GM18861 (cell line): ENCODE measurements around the gene ESYT3.

Experiments
- ATAC-seq: cut with Tn5 transposase; IDR thresholded peaks from one replicate; pipeline ENCODE4 v1.9.1; 2021; ENCODE audit not compliant: unreplicated experiment

Gene ESYT3

DNA sequence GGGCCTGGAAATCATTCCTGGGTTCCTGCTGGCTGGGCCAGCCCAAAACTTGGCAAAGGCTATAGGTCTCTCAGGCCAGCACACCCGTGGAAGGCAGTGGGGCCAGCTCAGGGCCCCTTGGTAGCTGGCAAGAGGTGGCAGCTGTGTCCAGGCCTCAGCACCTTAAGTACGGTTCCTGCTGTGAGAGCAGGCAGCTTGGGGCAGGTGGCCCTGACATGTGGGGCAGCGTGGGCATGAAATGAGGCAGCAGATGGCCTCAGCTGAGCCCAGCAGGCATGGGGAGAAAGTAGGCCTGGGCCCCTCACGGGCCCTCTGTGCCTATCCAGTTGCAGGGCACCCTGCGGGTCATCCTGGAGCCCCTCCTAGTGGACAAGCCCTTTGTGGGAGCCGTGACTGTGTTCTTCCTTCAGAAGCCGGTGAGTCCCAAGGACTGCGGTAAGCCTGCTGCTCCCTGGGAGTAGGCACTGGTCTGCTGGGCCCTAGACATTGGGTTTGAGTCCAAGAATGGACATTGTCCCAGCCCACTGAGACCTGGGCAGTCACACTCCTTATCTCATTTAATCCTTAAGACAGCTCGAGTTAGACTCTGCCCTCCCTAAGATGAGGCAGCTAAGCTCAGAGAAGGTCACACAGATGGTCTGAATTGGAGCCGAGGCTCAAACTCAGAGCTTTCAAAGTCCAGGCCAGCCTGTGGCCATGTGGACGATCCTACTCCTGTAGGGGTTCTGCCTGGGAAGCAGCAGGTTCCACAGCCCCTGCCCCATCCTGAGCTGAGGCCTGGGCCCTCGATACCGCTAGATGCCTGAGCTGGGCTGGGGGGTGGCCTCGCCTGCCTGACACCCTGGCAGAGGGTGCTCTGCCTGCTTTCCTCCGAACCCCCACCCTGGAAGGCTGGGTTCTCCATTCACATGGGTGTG is 25.5 kb downstream of the ESYT3 start:
- no peak for ATAC-seq

DNA sequence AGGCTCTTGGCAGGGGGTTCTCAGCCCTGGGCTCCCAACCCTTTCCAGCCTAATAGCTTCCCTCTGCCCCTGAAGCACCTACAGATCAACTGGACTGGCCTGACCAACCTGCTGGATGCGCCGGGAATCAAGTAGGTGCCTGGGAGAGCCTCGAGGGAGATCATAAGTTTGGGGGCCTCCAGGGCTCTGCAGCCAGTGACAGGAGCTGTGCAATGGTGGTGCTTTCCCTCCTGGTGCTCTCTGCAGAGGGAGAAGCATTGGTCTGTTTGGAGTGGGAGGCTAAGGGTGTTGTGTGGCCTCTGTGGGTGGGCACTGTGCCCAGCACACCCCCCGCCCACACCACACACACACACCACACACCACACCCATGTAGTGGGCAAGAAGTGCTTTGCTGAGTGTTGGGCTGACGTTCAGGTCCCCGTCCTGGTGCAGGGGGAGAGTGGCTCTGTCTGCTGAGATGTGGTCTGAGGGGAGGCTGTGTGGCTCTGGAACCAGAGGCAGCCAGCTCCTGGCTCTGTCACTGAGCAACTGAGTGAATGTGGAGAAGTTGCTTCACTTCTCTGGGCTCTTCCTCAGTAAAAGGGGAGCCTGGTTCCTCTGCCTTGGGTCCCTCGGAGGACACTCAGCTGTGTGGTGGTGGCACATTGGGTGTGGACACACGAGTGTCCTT is 26.3 kb downstream of the ESYT3 start:
- ATAC-seq = no peak

DNA sequence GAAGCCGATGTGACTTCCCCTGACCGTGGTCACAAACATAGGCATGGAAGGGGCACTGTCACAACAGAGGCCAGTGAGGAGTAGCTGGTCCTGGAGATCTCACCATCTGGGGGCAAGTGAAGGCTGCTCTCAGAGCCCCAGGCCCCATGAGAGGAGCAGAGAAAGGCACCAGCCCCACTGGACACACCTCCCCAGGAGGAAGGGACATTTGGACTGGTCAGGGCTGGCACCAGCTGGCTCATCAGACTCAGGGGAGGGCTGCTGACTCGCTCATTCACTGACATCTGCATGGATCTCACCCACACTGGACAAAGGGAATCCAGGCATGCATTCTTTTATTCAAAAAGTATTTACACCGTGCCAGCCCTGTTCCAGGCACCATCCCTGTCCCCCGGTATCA is 26.8 kb downstream of the ESYT3 start:
- ATAC-seq = no peak

DNA sequence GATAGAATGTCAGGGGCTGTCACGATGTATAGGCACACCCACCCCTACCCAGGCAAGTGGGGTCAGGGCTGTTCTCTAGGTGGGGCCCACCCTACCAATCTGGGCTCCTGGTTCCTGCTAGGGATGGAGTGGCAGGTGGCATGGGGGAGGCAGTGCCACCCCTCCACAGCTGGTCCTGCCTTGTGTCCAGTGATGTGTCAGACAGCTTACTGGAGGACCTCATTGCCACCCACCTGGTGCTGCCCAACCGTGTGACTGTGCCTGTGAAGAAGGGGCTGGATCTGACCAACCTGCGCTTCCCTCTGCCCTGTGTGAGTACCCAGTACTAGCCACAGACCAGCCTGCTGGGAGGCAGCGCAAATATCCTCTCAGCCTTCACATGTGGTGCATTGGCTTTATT is 27.5 kb downstream of the ESYT3 start:
- ATAC-seq = no peak

DNA sequence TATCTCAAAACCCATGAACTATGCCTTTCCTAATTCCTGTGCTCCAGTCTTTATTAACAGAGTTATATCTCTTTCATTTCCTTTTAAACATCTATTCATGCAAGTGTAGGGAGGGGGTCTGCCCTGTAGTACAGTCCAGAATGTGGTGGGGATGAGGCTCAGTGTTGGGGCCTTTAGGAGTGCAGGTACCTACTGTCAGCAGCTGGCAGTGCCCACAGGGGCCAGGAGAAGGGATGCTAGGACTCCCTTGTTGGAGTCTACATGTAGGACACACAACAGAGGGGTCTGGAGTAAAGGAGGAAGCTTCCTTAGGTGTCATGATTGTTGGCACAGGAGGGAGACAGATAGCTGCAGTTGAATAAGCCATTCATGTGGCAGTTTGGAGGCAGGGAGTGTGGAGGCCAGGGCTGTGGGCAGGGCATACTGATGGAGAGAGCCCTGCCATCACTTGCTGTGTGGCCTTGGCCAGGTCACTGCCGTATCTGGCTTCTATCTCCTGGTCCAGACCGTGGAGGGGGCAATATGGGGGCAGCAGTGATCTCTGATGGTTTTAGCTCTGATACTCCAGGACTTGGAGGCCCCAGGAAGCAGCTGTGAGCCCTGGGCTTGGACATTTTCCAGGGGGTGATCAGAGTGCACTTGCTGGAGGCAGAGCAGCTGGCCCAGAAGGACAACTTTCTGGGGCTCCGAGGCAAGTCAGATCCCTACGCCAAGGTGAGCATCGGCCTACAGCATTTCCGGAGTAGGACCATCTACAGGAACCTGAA is 29.5 kb downstream of the ESYT3 start:
- no peak for ATAC-seq

DNA sequence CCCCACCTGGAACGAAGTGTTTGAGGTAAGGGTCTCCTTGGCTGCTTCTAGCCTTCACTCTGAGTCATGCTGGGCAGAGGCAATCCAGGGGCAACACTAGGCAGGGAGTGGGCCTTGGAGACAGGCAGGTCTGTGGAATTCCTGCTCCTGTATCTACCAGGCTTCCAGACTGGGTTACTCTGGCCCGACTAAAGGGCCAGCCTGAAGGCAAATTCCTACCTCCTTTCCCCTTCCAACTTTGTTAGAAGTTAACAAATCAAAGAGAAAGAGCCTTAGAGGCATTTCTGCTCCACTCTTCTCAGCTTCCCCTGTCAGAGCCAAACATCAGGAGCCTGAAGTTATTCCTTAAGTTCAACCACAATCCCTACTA is 30.1 kb downstream of the ESYT3 start:
- no peak for ATAC-seq

DNA sequence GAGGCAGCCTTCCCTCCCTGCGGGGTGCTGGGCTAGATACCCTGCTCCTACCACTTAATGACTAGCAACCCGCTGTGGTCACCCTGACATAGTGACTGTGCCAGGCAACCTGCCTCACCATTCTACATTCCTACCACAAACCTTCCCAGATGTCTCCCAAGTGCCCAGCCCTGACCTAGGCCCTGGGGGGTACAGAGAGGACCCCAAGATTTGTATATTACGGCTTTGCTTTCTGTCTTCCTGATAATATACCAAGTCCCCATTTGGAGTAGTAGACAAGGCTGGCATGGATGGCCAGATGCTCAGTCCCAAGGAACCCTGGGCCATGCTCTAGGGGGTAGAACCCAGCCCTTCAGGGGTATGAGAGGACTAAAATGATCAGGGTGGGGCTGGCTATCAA is 31.0 kb downstream of the ESYT3 start:
- no peak for ATAC-seq

DNA sequence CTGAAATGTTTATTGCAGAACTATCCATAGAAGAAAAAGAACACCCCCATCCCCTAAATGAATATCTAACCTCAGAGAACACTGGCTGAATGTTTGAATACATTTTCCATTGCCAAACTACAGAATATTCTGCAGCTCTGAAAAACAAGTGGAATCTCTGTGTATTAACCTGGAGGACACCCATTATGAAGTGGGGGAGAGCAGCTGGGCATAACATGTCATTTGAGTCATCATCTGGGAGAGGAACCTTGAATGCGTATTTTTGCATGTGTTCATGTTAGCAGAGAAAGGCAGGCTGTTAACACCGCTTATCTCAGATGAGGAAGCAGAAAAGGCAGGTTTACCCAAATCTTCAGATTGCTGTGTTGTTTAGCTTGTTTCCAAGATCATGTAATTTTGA is 31.5 kb downstream of the ESYT3 start:
- no peak for ATAC-seq

DNA sequence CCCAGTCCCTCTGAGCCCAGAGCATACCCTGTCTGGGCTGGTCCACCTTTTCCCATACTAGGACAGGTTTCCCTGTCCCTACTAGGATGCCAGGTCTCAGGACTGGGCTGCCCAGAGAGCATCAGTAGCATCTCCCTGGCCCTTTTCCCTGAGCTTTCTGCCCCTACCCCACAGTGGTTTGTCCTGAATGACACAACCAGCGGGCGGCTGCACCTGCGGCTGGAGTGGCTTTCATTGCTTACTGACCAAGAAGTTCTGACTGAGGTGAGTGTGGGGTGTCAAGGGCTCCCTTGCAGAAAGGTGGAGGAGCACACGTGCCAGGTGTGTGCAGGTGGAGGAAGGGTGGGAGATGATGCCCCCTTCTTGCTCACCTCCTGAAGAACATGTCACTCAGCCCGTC is 33.5 kb downstream of the ESYT3 start:
- ATAC-seq = no peak

DNA sequence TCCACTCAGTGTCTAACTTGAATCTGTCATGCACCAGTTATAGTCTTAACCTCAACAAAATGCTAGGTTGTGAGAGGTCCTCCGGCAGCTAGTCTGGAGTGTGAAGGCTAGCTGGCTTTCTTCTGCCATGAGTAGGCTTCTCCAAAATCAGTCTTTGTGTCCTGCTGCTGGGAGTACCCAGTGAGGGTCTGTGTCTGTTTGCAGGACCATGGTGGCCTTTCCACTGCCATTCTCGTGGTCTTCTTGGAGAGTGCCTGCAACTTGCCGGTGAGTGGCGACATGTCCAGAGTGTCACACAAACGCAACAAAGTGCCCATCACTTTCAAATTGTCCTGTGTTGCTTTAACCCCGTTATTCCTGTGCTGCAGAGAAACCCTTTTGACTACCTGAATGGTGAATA is 34.0 kb downstream of the ESYT3 start:
- no peak for ATAC-seq

DNA sequence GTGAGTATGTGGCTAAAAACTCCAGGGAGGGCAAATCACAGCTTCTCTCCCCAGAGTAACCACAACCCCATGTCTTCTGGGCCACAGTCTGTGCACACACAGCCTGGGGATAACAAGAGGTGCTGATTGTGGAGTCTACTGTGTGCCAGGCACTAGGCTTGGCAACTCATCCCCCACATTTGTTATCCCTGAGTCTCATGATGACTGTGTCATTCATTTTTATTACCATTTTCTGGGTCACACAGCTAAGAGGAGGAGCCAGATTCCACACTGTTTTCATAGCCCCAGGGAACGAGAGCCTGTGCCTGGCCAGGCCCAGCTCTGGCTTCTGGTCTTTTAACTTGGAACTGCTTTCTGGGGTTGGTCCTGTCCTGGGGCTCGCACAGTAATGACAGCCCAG is 34.5 kb downstream of the ESYT3 start:
- ATAC-seq = no peak

DNA sequence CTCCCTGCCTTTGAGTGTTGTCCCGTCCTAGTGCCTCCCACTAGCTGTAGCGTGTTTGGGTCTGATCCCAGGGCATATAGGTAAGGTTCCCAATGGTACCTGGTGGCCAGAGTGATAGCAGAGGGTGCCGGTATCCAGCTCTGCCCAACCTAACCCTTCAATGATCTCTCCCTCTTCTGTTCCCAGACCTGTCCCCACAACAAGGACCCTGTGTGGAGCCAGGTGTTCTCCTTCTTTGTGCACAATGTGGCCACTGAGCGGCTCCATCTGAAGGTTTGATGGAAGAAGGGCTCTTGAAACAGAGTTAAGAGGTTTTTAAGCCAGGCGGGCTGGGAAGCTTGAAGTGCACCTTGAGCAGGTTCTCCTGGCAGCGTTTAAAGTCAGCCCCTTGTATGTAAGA is 35.5 kb downstream of the ESYT3 start:
- ATAC-seq = no peak

DNA sequence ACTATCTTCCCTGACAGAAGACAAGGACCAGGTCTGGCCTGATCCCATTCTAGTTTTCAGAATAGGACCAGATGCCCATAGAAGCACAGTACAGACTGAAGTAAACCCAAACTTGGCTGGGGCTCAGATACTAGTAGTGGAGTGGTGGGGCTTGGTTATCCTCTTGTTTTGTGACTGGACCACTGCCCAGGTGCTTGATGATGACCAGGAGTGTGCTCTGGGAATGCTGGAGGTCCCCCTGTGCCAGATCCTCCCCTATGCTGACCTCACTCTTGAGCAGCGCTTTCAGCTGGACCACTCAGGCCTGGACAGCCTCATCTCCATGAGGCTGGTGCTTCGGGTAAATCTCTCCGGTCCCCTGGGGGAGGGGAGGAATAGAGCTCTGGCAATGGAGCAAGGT is 36.3 kb downstream of the ESYT3 start:
- ATAC-seq = no peak

DNA sequence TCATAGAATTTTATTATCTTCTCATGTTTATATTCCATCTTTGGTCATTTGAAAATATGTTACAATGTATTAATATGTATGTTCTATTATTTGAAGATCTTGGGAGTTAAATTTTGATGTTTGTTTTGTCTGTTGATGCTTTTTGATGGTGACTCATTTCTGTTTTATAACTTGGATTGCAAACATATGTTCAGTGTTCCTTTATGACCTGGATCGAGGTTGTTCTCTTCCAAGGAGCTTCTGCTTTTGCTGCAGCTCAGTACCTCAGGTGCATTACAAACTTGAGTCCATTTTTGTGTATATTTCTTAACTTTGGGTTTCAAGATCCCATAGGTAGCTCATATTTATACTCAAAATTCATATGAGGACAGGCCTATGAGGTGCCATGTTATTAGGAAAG is 37.1 kb downstream of the ESYT3 start:
- no peak for ATAC-seq

DNA sequence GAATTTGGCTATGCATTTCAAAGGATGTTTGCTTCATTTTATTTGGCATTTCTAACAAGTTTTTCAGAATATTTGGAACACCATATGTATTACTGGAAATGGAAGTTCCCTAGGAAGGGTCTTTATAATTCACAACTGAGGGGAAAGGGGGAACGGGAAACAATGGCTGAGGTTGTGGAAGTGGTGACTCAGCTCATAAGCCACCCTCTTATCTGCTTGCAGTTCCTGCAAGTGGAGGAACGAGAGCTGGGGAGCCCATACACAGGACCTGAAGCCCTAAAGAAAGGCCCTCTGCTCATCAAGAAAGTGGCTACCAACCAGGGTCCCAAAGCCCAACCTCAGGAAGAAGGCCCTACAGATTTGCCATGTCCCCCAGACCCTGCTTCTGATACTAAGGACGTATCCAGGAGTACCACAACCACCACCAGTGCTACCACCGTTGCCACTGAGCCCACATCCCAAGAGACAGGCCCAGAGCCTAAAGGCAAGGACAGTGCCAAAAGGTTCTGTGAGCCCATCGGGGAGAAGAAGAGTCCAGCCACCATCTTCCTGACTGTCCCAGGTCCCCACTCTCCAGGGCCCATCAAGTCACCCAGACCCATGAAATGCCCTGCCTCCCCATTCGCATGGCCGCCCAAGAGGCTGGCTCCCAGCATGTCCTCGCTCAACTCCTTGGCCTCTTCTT is 37.9 kb downstream of the ESYT3 start:
- ATAC-seq = no peak

DNA sequence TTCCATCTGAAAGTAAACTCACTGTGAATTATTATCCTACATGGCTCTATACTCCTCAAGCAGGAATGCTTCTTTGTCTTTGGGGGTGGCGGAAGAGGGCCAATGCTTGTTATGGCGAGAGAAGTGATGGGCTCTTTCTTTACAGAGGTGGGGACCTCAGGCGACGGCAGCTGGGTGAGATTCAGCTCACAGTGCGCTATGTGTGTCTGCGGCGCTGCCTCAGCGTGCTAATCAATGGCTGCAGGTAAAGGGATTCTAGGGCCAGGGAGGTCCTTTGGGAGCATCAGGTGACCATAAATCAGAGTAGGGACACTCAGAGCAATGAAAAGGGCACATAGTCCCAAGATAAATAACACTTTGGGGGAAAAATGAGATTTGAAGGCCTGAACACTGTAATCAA is 39.0 kb downstream of the ESYT3 start:
- no peak for ATAC-seq

DNA sequence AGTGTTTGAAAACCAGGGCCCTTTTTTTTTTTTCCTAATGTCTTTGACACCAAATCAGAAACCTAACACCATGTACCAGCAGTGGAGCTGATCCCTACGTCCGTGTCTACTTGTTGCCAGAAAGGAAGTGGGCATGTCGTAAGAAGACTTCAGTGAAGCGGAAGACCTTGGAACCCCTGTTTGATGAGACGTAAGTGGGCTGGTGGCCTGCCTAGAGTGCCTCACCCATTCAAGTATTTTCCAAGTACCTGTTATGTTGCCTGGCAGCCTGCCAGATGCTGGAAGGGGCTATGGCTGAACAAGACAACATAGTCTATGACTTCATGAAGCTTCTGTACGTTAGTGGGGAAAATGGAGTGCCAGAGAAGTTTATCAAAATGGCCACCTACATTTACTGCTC is 39.7 kb downstream of the ESYT3 start:
- ATAC-seq = no peak

DNA sequence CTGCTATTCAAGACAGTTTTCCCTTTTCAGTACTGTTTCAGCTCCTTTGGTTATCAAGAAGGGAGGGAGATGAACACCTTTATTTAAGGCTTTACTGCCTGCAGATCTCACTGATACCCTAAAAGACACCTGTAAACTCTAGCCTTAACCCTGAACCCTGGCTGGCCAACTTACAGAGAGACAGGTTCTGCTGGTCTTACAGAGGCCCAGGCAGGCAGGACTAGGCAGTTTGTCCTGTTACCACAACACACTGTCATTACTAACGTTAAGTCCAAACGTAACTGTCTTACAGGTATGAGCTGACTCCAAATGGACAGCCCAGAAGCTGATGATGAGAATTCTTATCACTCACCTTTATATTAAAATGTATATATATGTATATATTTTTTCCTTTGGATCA is 42.1 kb downstream of the ESYT3 start:
- ATAC-seq = no peak

DNA sequence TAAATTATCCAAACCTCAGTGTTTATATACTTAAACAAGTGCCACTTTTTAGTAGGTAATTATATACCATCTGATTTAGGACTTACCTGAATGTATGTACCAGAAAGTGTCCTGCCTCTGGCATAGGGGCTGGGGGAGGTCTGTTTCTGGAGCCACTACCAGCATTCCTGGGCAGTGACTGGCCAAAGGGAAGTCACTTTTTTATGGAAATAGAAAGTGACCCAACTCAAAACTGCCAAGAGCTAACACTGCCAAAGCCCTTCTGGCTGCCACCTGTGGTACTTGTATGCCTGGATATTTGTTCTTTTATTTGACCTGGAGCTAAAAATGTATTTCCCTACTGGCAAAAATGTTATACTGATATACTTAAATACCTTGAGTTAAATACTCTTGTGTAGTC is 42.7 kb downstream of the ESYT3 start:
- no peak for ATAC-seq

DNA sequence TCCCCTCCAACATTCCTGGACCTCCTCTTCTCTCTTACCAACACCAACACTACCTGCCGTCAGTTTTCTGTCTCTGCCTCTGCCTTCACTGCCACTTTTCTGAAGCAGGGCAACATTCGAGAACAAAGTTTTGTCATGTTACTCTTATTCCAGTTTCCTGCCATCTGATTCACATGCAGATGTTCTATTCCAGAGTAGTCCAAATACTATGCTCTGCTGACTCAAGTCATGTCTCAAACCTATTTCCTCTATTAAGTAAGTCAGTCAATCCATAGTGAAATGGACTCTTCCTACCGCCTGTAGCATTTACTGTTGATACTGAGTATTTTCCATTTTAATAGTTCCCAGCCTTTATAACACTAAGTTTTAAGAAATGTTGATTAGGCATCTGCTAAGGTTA is 43.4 kb downstream of the ESYT3 start:
- ATAC-seq = no peak

DNA sequence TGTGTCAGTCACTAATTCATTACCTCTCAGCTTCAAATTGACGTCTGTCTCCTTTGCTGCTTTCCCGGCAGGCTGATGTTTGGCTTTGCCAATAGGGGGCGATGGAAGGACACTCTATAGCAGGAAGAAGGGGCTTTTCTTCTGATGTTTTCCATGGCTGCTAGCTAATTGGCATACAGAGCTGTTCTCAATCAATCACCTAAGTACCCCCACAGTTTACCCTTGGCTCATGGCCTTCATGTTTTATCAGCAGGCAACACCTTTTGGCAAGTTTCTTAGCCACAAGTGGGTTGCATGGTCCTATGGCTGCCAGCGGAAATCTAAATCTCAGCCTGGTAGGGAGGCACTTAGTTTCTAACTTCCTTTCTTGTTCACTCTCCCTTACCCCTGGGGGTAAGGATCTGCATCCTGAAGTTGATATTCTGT is 45.0 kb downstream of the ESYT3 start:
- ATAC-seq = no peak
